GM21786 (cell line): ENCODE results near the gene AJM1.
"Not testable (repeated sequence)": the region's sequence is repeated elsewhere in the genome, so short reads cannot be mapped to it uniquely, and the experiment has no call there.

Experiments used
- ATAC-seq: cut with Tn5 transposase; IDR thresholded peaks from one replicate; pipeline ENCODE4 v1.9.1; 2021; ENCODE audit not compliant: unreplicated experiment

The AJM1 gene

DNA sequence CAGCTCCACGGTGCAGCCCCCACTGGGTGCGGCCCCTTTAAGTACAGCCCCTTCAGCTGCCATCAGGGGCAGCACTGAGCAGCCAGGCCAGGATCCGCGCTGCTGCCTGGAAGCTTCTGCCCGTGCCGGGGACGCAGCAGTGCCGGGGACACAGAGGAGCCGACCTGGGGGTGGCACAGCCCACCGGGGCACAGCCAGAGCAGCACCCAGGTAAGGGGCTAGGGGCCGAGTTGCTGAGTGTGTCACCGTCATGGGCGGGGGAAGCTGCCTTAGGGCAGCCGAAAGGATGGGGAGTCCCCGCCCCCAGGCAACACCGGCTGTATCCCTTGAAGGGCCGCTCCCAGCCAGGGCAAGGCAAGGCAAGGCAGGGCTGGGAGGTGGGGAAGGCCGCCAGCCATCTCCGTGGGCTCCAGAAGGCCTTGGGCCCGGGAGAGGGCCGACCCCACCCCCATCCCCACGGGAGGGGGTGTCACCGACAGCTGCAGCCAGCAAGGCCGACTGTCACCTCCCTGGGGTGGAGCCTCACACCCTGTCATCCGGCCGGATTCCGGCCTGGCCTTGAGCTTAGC, at the start of gene AJM1:
TSS of gene AJM1 (plus strand) at position 99 of the 569 bp plus-strand sequence. CDS start 1,937 bp downstream, outside the sequence.
- ATAC-seq: peak; percentile 69

DNA sequence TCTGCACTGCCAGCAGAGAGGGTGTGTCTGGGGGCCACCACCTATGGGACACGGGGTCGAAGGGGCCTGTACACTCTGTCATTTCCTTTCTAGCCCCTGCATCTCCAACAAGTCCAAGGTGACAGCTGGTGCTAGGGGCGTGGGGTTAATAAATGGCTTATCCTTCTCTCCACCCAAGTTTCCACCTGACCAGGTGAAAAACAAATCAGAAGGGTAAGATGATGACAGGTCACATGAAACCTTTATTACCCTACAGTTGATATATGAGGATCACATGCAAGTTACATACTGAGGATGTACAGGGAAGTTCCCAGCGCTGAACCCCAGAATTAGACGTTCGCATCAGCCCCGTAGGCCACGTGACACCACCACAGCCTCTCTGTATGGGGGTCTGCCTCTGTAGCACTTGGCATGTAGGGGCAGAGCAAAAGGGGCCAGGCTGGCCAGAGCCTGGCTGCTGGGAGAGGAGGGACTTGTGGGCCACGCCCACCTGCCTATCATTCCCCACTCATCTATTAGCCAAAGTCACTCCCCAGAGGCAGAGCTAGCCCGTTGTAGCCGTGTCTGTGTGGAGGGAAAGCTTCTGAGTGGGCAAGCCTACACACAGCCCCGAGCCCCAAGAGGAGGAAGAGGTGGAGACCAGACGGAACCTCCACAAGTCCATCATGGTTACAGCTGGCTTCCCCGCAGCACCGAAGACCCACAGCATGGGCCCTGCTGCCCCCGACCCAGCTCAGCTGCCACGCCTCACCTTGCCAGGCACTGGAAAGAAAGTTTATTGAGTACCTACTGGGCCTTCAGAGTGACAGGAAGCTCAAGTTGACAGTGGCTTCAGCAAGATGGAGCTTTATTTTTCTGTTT, 49.0 kb upstream of the AJM1 start:
- ATAC-seq: no peak

- no peak for ATAC-seq
Observed at GRCh38 chr9:136794281-136794999, 47.8 kb upstream of the AJM1 start.

DNA sequence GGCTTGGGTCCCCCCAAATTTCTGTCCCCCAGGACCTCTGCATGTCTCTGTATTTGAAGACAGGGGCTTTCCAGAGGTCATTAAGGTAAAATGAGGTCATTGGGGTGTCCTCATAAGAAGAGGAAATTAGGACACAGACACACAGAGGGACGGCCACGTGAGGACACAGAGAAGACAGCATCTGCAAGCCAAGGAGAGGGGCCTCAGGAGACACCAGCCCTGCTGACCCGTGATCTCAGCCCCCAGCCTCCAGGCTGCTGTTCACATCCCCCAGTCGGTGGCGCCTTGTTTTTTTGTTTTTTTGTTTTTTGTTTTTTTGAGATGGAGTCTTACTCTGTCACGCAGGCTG, 47.3 kb upstream of the AJM1 start:
- no peak for ATAC-seq

DNA sequence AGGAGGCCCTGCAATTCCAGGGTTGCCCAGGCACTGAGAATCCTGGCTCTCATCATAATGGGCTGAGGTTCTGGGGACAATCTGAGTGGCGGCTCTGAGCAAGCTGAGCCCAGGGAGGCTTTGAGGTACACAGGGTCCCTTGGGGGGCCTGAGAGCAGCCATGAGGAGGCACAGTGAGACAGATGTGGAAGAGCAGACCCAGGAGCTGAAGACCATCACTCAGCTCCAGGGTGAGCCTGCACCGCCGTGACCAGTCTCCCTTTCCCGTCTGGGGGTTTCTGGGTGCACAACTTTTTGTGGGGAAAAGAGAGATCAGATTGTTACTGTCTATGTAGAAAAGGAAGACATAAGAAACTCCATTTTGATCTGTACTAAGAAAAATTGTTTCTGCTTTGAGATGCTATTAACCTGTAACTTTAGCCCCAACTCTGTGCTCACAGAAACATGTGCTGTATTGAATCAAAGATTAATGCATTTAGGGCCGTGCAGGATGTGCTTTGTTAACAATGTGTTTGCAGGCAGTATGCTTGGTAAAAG, 46.0 kb upstream of the AJM1 start, which contains the start of gene CCDC183:
TSS of gene CCDC183 (plus strand) at position 101 of the 537 bp plus-strand sequence. CDS start at position 161, 60 bp downstream.
- no peak for ATAC-seq

DNA sequence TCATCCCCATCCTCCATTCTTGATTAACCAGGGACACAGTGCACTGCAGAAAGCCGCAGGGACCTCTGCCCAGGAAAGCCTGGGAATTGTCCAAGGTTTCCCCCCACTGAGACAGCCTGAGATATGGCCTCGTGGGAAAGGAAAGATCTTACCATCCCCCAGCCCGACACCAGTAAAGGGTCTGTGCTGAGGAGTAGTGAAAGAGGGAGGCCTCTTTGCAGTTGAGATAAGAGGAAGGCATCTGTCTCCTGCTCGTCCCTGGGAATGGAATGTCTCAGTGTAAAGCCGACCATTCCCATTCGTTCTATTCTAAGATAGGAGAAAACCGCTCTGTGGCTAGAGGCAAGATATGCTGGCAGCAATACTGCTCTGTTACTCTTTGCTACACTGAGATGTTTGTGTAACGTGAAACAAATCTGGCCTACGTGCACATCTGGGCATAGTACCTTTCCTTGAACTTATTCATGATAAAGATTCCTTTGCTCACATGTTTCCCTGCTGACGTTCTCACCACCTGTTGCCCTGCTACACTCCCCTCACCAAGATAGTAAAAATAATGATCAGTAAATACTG, 45.4 kb upstream of the AJM1 start:
- ATAC-seq: not testable (repeated sequence)

DNA sequence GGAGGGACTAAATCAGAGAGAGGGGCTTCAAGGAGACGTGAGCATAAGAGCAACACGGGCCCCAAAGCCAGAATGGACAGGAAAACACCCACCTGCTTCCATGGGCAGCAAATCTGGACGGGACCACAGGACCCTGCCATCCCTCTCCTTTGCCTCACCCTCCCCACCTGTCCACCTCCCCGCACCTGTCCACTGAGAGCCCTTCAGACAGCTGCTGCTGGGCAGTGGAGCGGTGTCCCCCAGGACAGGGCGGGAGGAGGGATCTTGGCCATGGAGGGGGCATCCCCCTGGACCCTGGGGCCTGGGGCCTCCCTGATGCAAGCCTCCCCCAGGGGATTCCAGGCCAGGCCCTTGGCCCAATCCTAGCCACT, 43.6 kb upstream of the AJM1 start:
- ATAC-seq: no peak

DNA sequence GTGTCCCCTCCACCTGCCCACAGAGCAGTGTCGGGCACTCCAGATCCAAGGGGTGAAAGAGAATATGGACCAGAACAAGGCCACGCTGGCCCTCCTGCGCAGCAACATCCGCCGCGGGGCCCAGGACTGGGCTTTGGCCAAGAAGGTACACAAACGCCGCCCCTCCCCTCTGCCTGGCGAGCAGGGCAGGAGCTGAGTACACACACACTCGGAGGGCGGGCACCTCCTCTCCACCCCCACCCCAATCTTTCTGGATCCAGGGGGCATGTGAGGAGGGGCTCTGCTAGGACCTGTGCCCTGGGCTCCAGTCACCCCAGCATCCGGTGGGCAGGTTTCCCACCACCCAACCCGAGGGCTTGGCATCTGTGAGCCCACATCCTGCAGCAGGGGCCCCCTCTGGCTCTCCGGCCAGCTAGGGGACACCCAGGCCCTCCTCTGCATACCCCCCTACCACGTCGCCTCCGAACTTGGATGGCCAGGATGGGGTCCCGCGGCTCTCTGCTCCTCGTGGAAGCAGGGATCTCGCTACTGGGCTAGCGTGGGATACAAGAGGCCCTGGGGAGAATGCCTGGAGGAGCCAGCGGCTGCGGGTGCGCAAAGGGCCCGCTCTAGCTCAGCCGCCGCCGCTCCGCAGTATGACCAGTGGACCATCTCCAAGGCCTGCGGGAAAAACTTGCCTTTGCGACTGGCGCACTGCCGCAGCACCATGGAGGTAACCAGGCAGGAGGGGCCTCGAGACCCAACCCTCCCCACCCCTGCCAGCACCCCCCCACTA, 43.0 kb upstream of the AJM1 start:
- ATAC-seq: no peak

DNA sequence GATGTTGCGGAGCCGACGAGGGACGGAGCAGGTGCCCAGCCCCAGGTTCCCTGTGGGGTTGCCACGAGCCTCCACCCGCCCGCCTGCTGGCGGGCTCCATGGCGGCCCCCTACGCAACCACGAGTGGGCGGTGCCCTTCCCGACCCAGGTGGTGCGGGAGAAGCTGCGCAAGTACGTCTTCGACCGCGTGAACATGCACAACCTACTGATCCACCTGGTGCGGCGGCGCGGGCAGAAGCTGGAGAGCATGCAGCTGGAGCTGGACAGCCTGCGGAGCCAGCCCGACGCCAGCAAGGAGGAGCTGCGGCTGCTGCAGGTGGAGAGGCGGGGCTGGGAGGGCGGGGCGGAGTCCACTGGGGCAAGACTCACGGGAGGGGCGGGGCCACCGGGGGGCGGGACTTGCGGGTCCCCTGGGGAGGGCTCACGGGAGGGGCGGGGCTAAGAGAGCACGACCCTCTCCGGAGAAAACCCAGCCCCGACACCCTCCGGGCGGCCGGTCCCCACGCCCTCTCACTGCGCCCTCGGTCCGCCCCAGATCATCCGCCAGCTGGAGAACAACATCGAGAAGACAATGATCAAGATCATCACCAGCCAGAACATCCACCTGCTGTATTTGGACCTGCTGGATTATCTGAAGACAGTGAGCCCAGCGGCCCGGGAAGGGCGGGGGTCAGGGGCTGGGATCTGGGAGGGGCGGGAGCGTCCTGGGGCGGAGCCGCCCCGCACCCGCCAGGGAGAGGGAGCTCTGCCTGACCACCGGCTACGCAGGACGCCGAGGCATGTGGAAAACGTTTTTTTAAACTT, 42.2 kb upstream of the AJM1 start:
- no peak for ATAC-seq

DNA sequence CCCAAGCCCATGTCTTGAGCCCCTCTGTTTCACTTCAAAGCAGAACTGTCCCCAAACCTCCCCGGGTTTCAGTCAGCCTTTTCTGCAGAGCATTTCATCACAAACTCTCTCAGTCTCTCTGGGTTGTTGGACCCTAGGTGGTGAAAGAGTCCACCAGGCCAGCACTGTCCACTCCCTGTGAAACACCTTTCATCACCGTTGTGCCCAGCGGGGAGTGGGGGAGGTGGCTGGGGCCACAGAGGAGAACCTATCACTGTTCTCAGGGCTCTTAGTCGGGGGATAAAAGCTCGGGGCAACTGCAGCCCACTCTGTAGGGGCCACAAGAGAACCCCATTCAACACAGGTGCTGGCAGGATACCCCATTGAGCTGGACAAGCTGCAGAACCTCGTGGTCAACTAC, 40.0 kb upstream of the AJM1 start:
- no peak for ATAC-seq

GRCh38 chr9:136803009-136803550, 39.2 kb upstream of the AJM1 start:
- not testable (repeated sequence) for ATAC-seq

GRCh38 chr9:136803551-136804508, 38.4 kb upstream of the AJM1 start:
- ATAC-seq: no peak

- no peak for ATAC-seq
Observed at GRCh38 chr9:136804509-136805206, 37.6 kb upstream of the AJM1 start.

DNA sequence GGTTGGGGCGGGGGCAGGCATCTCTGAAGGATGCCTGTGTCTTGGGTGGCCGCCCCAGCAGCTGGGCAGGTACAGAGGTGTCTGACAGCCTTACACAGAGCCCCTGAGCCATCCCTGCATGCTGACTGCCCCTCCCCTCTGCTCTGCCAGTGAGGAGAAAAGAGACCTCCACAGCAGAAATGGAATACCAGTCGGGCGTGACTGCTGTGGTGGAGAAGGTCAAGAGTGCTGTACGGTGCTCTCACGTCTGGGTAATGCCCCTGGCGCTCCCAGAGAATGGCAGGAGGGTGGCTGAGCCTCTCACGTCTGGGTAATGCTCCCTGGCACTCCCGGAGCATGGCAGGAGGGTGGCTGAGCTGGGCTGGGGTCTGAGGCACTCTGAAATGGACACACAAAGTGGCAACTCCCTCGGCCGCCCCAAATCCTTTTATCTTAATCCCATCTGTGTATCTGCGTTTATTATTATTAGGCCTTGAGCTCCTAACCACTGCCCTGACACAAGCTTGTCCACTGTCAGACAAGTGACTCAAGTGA, 37.0 kb upstream of the AJM1 start:
- ATAC-seq: no peak

DNA sequence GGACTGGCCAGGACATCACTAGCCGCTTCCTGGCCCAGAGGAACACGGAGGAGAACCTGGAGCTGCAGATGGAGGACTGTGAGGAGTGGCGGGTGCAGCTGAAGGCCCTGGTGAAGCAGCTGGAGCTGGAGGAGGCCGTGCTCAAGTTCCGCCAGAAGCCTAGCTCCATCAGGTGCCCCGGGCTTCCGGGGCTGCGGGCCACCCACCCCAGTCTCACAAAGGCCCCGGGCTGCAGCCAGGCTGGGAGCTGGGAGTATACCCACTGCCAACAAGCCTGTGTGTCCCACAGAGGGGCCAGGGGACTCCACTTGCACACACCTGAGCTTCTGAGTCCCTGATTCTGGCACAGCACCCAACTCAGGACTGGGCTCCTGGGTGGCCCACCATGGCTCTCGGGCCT, 36.2 kb upstream of the AJM1 start:
- no peak for ATAC-seq

GRCh38 chr9:136806631-136807201, 35.6 kb upstream of the AJM1 start:
- ATAC-seq: no peak
